Stimulated activated effector memory CD8-positive, alpha-beta T cell treated with anti-CD3 and anti-CD28 coated beads, Interleukin-12 subunit alpha, Interleukin-12 subunit beta, amount 100 ng/mL, for 72 hours (primary cell): ENCODE measurements around the gene RIPPLY1.

Source experiments
- ATAC-seq: fragments of 150-1000 bp; cut with Tn5 transposase; 2 replicates; pipeline ENCODE4 v1.10.0; 2021
- DNase-seq, 2 donors: peaks; one replicate each; pipeline ENCODE4 v3.0.0; 2021 to 2022; ENCODE audit warnings: low spot score in 2 of 2
- H3K27ac Mint-ChIP-seq: one replicate; pipeline ENCODE4 v1.8.0; 2022; ENCODE audit warnings: mild to moderate bottlenecking, mixed read lengths
- H3K36me3 Mint-ChIP-seq: one replicate; pipeline ENCODE4 v1.8.0; 2022; ENCODE audit warnings: mild to moderate bottlenecking, mixed read lengths
- H3K4me1 Mint-ChIP-seq: one replicate; pipeline ENCODE4 v1.8.0; 2022; ENCODE audit warnings: mixed read lengths
- H3K4me3 Mint-ChIP-seq: one replicate; pipeline ENCODE4 v1.8.0; 2022; ENCODE audit warnings: mild to moderate bottlenecking, mixed read lengths
- H3K9me3 Mint-ChIP-seq: one replicate; pipeline ENCODE4 v1.8.0; 2022; ENCODE audit warnings: mixed read lengths

RIPPLY1 gene

DNA sequence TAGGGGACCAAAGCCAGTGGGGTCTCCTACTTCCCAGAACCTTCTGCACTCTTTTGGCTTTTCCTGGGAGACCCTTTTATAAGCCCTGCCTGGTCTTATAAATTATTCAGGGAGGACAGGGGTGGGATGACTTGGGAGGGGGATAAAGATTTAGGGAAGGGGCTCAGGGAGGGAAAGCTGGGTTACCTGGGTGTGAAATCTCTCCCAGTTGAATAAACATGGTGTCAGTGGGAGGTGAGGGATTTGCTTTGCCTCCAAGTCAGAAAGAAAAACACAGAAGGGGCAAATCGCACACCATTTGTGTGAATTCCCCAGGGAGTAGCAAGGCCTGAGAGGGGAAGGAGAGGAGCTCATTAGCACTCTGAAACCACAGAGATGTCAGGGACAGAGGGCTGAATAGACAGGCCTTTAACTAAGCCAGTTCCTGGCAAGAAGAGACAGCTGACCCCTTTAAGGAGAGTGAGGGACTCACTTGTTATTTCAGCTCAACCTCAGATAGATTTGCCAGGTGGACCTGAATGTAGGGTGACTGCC is at the start of gene RIPPLY1:
Gene RIPPLY1, minus strand, starts transcription at position 51 of the 534 bp plus-strand sequence. CDS start 54 bp downstream, outside the sequence.
- DNase-seq, result no peak
- Mint-ChIP-seq H3K4me3 (no peak within 1 kb of the TSS), H3K4me1 (no peaks in the 10 kb centered on the region), H3K9me3 (no peaks in the 10 kb centered on the region), H3K36me3 (no peaks in the 10 kb centered on the region), H3K27ac (no peak within 1 kb of the TSS)
- ATAC-seq, result no peak

DNA sequence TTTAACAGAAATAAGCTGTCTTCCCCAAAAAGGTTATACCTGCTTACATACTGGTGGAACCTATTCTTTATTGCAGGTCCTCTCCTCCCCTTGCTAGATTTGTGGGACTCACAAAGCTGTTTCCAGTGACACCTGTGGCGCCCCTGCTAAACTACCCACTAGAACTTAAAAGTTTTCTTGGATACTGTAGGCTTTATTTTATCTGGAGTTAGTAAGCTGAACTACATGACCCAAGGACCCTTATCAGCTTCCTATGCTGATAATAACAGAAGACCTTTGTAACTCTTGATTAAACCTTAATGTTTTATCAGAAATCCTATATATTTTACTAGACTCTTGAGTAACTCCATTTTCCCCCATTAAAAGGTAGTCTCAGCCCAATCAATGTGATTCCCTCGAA is 49.4 kb upstream of the RIPPLY1 start:
- ATAC-seq, result no peak
- Mint-ChIP-seq H3K9me3 (no peaks in the 10 kb centered on the region), H3K36me3 (no peaks in the 10 kb centered on the region), H3K4me1 (no peaks in the 10 kb centered on the region), H3K4me3 (no peak overlapping the region), H3K27ac (no peak overlapping the region)
- DNase-seq, result no peak

DNA sequence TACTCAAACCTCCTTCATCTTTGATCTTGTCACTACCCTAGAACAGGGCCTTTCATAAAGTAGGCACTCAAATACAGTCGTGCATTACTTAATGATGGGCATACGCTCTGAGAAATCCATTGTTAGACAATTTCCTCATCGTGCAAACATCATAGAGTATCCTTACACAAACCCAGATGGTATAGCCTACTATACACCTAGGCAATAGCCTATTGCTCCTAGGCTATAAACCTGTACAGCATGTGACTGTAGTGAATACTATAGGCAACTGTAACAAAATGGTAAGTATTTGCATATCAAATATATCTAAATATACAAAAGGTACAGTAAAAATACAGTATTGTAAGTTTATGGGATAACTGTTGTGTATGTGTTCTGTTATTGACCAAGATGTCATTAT is 48.9 kb upstream of the RIPPLY1 start:
- Mint-ChIP-seq H3K36me3 (no peaks in the 10 kb centered on the region), H3K4me1 (no peaks in the 10 kb centered on the region)

GRCh38 chrX:106951230-106951629 is 48.1 kb upstream of the RIPPLY1 start:
- ATAC-seq, result no peak
- no peak overlapping the region for H3K4me3 Mint-ChIP-seq
- H3K27ac Mint-ChIP-seq, result no peak overlapping the region
- no peak for DNase-seq
- H3K9me3 Mint-ChIP-seq, result no peaks in the 10 kb centered on the region
- H3K36me3 Mint-ChIP-seq, result no peaks in the 10 kb centered on the region
- no peaks in the 10 kb centered on the region for H3K4me1 Mint-ChIP-seq

More for the DNA sequence above, 48.9 kb upstream of the RIPPLY1 start:
- H3K9me3 Mint-ChIP-seq, result no peaks in the 10 kb centered on the region
- ATAC-seq (no peak), DNase-seq (no peak)
- no peak overlapping the region for H3K27ac Mint-ChIP-seq
- no peak overlapping the region for H3K4me3 Mint-ChIP-seq

DNA sequence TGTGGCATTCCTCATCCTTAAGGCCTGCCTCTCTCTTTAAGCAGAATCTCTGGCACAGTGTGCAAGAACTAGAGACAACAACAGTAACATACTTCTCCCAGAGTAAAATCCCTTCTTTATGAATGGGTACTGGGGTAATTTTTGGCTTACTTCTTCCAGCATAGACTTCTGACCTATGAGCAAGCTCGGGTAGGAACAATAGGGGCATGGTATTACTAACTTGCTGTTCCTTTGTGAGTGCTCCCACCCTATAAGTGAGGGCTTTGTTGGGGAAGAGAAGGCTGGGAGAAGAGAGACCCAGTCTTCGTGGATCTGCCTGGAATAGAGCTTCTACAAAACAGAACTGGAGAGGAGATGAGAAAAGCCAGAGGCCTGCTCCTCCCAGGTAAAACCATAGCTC is 47.2 kb upstream of the RIPPLY1 start:
- ATAC-seq (no peak), DNase-seq (no peak)
- H3K27ac Mint-ChIP-seq, result no peak overlapping the region
- no peaks in the 10 kb centered on the region for H3K9me3 Mint-ChIP-seq
- H3K36me3 Mint-ChIP-seq, result no peaks in the 10 kb centered on the region
- H3K4me1 Mint-ChIP-seq, result no peaks in the 10 kb centered on the region
- no peak overlapping the region for H3K4me3 Mint-ChIP-seq

DNA sequence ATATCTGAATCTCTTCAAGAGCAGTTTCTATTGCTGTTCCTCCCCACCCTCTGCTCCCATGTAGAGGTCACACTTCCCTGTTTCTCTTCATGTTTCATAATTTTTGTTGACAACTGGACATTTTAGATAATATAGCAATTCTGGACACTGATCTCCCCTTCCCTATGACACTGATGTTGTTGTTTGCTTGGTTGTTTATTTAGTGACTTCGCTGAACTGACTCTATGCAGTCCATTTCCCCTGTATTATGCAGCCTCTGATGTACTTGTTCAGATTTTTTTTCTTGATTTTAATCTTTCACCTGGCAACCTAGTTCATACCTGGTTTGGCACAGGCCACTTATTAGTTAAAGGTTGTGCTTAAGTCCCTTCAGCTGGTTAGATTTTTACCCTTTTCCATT is 46.2 kb upstream of the RIPPLY1 start:
- H3K27ac Mint-ChIP-seq, result no peak overlapping the region
- H3K36me3 Mint-ChIP-seq, result no peaks in the 10 kb centered on the region
- no peak overlapping the region for H3K4me3 Mint-ChIP-seq
- DNase-seq, result no peak
- ATAC-seq, result no peak
- H3K9me3 Mint-ChIP-seq, result no peaks in the 10 kb centered on the region
- no peaks in the 10 kb centered on the region for H3K4me1 Mint-ChIP-seq

GRCh38 chrX:106948641-106949040 is 45.5 kb upstream of the RIPPLY1 start:
- Mint-ChIP-seq H3K9me3 (no peaks in the 10 kb centered on the region), H3K27ac (no peak overlapping the region), H3K4me1 (no peaks in the 10 kb centered on the region), H3K4me3 (no peak overlapping the region), H3K36me3 (no peaks in the 10 kb centered on the region)
- ATAC-seq, result no peak
- DNase-seq, result no peak

GRCh38 chrX:106946464-106946863 is 43.3 kb upstream of the RIPPLY1 start:
- no peaks in the 10 kb centered on the region for H3K4me1 Mint-ChIP-seq
- H3K9me3 Mint-ChIP-seq, result no peaks in the 10 kb centered on the region
- no peak overlapping the region for H3K27ac Mint-ChIP-seq
- H3K36me3 Mint-ChIP-seq, result no peaks in the 10 kb centered on the region
- H3K4me3 Mint-ChIP-seq, result no peak overlapping the region
- DNase-seq (no peak), ATAC-seq (no peak)

GRCh38 chrX:106940068-106940467 is 36.9 kb upstream of the RIPPLY1 start:
- DNase-seq, result no peak
- H3K27ac Mint-ChIP-seq, result no peak overlapping the region
- H3K4me1 Mint-ChIP-seq, result no peaks in the 10 kb centered on the region
- H3K4me3 Mint-ChIP-seq, result no peak overlapping the region
- ATAC-seq, result no peak
- no peaks in the 10 kb centered on the region for H3K9me3 Mint-ChIP-seq
- no peaks in the 10 kb centered on the region for H3K36me3 Mint-ChIP-seq

GRCh38 chrX:106939566-106939965 is 36.4 kb upstream of the RIPPLY1 start:
- Mint-ChIP-seq H3K4me3 (no peak overlapping the region), H3K36me3 (no peaks in the 10 kb centered on the region), H3K27ac (no peak overlapping the region), H3K4me1 (no peaks in the 10 kb centered on the region), H3K9me3 (no peaks in the 10 kb centered on the region)
- DNase-seq, result no peak
- no peak for ATAC-seq

DNA sequence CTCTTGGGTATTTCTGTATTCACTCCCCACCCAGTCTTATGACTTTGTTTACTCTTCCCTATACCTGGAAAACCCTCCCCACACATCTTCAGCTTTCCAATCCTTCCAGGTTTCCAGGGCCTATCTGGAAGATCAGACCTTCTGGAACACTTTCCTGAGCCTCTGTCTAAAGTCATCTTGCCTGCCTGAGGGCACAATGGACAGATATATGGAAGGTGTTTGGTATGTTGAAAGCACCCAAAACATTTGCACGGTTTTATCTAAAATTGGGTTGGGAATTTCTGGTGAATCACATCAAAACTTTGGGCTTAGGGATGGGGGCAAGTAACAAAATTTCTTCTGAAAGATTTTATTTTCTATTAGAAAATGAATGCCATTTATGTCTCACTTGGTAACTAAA is 33.1 kb upstream of the RIPPLY1 start:
- ATAC-seq, result no peak
- Mint-ChIP-seq H3K4me1 (no peaks in the 10 kb centered on the region), H3K4me3 (no peak overlapping the region), H3K36me3 (no peaks in the 10 kb centered on the region), H3K27ac (no peak overlapping the region), H3K9me3 (no peaks in the 10 kb centered on the region)
- DNase-seq, result no peak

DNA sequence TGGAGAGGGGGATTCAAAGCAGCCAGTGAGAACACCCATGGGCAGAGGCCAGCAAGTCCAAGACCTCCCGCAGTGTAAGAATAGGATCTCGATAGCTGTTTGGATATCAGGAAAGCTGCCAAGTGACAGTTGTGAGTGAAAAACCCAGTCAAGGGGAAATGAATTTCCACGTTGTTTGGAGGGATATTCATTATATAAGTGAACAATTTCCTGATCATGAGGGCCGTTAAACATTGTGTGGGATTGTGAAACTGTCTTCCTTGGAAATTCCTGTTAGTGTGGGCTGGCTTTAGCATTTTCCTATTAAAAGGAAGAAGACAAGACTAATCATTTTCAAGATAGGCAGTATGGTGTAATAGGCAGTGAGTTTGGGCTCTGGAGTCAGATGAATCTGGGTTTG is 32.0 kb upstream of the RIPPLY1 start:
- Mint-ChIP-seq H3K4me1 (no peaks in the 10 kb centered on the region), H3K36me3 (no peaks in the 10 kb centered on the region), H3K4me3 (no peak overlapping the region), H3K27ac (no peak overlapping the region), H3K9me3 (no peaks in the 10 kb centered on the region)
- ATAC-seq (no peak), DNase-seq (no peak)

DNA sequence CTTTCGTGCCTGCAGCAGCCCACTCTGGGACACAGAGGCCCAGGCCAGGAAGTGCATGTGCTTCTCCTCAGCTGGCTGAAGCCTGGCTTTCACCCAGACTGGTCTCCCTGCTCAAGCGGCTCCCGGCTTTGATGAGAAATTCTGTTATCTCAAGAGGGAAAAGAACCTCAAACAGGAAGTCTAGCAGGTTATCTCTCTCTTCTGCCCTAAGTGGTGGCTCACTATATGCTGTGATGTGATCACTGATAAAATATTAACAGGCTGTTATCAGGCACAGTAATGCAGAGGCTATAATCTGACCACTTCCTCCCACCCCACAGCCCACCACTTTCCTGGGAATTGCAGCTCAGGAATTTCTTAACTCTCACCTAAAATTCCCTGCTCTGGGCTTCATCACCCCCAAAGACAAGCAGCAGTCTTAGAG is 30.4 kb upstream of the RIPPLY1 start:
- no peak overlapping the region for H3K4me3 Mint-ChIP-seq
- H3K9me3 Mint-ChIP-seq, result no peaks in the 10 kb centered on the region
- DNase-seq (no peak), ATAC-seq (no peak)
- no peaks in the 10 kb centered on the region for H3K36me3 Mint-ChIP-seq
- H3K27ac Mint-ChIP-seq, result no peak overlapping the region
- no peaks in the 10 kb centered on the region for H3K4me1 Mint-ChIP-seq

DNA sequence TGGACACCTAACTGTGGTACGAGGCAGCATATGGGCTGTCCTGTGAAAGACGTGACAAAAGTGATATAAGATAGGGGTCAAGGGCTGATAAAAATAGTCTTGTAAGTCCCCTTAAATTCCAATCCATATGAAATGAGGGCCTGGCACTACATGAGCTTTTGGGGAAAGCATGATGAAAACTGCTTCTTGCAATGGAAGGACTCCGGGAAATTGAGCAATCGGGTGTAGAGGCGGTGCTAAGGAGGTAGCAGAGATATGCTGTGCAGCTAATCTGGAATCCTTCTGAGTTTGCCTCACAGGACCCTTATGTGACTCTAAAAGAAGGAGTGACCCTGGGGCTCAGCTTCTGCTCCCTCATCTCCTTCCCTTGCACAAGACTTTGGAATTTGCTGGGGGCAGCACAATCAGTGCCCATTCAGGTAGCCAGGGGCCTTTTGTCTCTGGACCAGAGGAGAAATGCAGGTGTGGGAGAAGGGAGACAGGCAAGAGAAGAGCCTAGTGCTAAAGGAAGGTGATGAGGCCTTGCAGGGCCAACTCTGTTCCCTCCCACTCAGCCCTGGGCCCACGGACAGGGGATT is 29.9 kb upstream of the RIPPLY1 start:
- H3K4me1 Mint-ChIP-seq, result no peaks in the 10 kb centered on the region
- no peaks in the 10 kb centered on the region for H3K9me3 Mint-ChIP-seq
- no peaks in the 10 kb centered on the region for H3K36me3 Mint-ChIP-seq
- no peak overlapping the region for H3K4me3 Mint-ChIP-seq
- ATAC-seq (no peak), DNase-seq (no peak)
- no peak overlapping the region for H3K27ac Mint-ChIP-seq

DNA sequence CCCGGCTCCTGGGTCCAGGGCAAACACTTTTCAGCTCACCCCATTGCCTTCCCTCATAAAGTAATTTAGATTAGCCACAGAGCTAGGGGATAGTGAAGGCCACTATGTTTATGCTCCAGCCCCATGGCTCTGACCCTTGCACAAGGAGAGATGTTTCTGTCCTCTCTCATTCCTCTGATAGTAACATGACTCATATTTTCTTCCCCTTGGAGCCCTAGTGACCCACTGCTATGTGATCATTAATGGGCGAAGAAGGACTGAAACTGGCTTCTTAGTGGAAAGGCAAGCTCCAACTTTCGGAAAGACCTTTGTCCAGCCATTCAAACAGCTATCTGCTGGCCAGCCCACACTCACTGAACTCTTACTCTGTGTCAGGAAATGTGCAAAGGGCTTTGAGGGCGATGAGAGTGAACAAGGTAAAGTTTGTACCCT is 29.4 kb upstream of the RIPPLY1 start:
- no peaks in the 10 kb centered on the region for H3K4me1 Mint-ChIP-seq
- H3K4me3 Mint-ChIP-seq, result no peak overlapping the region
- H3K36me3 Mint-ChIP-seq, result no peaks in the 10 kb centered on the region
- H3K27ac Mint-ChIP-seq, result no peak overlapping the region
- DNase-seq (no peak), ATAC-seq (no peak)
- no peaks in the 10 kb centered on the region for H3K9me3 Mint-ChIP-seq

- Mint-ChIP-seq H3K9me3 (no peaks in the 10 kb centered on the region), H3K36me3 (no peaks in the 10 kb centered on the region), H3K4me3 (no peak overlapping the region), H3K4me1 (no peaks in the 10 kb centered on the region), H3K27ac (no peak overlapping the region)
- no peak for DNase-seq
- no peak for ATAC-seq
Observed at GRCh38 chrX:106931831-106932491, 28.8 kb upstream of the RIPPLY1 start.
